ENCODE measurements around the gene HAGHL.
A peak's percentile ranks its signal among the peaks of the same experiment; 100 is the strongest.

HAGHL gene, protein sequence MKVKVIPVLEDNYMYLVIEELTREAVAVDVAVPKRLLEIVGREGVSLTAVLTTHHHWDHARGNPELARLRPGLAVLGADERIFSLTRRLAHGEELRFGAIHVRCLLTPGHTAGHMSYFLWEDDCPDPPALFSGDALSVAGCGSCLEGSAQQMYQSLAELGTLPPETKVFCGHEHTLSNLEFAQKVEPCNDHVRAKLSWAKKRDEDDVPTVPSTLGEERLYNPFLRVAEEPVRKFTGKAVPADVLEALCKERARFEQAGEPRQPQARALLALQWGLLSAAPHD

DNA sequence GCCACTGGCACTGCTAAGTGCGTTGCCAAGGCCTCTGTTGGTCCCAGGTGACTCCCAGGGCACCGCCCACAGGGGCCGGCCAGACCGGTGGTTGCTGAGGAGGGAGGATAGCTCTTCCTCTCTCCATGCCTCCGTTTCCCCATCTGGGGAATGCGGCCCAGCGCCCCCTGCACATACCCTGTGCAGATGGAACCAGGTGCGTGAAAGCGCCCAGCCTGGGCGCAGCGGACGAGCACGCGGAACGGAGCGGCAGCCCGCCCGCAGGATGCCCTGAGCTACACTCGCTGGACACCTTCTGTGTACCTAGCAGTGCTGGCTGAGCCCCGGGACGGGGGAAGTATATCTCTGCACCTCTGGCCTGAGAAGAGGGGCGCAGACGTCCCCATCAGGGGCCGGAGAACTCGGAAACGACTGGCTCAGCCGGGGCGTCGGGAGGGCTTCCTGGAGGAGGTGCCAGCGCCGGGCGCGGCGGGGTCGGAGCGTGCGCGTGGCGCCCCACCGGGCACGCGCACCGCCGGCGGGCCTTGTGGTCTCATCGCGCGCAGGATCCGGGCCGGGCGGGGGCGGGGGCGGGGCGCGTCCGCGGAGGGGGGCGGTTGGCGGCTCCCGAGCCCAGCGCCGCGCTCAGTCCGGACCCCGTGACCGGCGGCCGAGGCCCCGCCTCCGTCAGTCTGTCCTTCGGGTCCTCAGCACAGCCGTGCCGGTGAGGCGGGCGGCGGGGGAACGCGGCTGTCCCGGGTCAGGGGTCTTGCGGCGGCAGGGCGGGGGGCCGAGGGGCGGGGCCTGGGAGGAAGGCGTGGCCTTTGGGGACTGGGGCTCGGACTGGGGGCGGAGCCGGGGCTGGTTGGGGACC is at the start of gene HAGHL, which contains the start of gene CCDC78:
Gene HAGHL (plus strand): TSS at position 669 of the 853 bp plus-strand sequence. CDS start 404 bp downstream, outside the sequence.
Gene CCDC78 (minus strand): TSS at position 6 of the 853 bp plus-strand sequence. CDS start 76 bp downstream, outside the sequence.
- peak; percentile 63 for DNase-seq

DNA sequence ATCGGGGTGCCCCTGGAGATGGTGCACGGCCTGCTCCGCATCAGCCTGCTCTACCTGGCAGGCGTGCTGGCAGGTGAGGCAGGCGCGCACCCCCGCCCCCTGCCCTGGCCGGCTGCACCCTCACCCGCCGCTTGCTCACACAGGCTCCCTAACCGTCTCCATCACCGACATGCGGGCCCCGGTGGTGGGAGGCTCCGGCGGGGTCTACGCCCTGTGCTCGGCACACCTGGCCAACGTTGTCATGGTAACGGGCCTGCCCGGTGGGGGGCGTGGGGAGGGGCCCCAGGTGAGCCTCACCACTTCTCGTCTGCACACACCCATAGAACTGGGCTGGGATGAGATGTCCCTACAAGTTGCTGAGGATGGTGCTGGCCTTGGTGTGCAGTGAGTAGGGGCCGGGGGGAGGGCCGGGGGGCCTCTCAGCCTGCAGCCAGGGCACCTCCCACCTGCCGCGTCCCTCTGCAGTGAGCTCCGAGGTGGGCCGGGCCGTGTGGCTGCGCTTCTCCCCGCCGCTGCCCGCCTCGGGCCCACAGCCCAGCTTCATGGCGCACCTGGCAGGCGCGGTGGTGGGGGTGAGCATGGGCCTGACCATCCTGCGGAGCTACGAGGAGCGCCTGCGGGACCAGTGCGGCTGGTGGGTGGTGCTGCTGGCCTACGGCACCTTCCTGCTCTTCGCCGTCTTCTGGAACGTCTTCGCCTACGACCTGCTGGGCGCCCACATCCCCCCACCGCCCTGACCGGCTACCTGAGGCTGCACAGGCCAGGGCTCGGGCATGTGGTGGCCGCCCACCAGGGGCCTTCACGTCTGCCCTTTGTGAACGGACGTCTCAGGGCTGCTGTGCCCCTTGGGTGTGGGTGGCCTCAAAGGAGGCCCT is 49.4 kb upstream of the HAGHL start:
- DNase-seq: no peak

DNA sequence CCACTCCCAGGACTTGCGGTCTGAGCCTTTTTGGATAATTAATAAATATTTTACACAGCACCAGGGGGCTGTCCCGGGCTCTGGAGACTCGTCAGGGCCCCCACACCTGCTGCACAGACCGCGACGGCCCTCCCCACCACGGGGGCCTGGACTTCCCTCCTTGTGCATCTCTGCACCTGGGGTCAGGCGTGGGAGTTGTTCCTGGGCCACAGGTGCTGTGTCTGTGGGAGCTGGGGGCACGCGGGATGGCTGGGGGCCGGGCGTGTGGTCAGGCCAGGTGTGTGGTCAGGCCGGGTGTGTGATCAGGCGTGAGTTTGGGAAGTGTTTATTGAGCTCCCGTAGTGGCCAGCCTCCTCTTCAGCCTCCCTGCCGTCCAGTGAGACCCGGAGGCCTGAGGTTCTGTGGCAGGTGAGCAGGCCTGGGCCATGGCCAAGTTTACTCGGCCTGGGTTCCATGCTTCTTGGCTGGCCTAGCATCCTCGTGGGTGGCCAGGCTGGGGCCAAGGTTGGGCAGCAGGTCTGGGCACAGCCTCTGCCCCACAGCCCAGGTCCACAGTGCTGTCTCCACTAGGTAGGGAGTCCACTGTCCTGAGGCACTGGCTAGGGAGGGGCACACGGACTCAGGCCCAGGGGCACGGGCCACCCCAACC is 48.6 kb upstream of the HAGHL start:
- no peak for DNase-seq

DNA sequence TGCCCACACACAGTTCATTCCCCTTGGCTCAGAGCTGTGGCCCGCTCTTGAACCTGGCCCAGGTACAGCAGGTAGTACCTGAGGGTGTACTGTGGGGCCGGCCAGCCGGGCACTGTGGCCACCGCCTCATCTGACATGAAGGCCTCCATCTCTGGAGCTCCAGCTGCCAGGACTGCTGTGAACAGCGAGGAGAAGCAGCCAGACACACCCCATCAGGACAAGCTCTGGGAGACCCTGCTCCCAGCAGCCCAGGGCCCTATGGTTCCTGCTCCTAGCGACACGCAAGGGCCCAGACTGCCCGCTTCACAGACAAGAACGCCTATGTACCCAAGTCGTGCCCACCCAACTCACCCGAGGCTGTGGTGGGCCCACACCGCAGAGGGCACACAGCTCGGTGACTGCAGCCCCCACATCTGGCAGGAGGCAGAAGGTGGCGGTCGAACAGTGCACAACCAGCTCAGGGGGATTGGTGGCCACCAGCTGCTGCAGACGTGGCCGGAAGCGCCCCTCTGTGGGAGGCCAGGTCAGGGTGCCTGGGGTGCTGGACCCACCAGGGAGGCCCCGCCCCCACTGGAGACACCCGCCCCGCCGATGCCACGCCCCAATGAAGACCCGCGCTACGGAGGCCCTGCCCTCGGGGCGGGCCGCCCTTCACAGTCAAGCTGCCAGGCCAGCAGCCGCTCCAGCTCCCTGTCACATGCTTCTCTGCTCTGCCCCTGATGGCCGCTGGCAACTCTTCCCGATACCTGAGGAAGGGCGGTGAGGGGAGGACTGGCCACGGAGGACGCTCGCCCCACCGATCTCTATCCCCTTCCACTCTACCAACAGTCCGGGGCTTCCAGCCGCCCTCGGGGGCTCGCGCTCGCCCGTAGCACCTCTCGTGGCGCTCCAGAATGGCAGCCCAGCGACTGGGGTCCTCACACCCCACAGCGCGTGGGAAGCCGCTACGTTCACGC is 47.8 kb upstream of the HAGHL start:
- DNase-seq: peak; percentile 85

DNA sequence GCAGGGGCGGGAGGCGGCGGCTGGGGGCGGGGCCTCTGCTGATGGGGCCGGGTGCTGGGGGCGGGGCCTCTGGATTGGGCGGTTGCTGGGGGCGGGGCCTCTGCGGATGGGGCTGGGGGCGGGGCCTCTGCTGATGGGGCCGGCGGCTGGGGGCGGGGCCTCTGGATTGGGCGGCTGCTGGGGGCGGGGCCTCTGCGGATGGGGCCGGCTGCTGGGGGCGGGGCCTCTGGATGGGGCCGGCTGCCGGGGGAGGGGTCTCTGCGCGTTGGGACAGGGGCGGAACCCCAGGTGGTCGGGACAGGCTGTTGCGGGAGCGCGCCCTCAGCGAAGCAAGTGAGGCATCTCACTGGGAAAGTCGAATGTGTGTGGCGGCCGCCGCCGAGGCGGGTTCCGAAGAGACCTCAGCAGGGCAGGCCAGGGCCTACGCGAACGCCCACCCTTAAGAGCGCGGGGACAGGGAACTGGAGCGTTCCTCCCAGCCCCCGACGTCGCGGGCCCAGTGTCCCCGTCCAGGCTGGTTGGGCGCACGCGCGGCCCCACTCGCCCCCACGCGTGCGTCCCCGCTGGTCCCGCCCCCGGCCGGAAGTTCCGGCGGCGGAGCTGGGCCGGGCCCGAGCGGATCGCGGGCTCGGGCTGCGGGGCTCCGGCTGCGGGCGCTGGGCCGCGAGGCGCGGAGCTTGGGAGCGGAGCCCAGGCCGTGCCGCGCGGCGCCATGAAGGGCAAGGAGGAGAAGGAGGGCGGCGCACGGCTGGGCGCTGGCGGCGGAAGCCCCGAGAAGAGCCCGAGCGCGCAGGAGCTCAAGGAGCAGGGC is 46.9 kb upstream of the HAGHL start, which contains the start of gene STUB1:
Gene STUB1 (plus strand): TSS at position 597 of the 811 bp plus-strand sequence. CDS start 116 bp downstream, at position 713.
- DNase-seq: peak; percentile 94

DNA sequence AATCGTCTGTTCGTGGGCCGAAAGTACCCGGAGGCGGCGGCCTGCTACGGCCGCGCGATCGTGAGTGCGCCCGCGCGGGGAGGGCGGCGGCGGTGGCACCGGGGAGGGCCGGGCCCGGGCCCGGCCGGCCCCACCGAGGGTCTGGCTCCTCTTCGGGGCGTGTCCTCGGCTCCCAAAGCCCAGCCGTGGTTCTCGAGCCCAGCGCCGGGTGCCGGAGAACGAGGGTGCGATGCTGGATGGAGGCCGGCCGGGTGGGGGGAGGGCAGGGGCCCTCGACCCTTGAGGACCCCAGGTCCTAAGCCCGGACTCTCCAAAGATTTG is 46.3 kb upstream of the HAGHL start:
- no peak for DNase-seq

DNA sequence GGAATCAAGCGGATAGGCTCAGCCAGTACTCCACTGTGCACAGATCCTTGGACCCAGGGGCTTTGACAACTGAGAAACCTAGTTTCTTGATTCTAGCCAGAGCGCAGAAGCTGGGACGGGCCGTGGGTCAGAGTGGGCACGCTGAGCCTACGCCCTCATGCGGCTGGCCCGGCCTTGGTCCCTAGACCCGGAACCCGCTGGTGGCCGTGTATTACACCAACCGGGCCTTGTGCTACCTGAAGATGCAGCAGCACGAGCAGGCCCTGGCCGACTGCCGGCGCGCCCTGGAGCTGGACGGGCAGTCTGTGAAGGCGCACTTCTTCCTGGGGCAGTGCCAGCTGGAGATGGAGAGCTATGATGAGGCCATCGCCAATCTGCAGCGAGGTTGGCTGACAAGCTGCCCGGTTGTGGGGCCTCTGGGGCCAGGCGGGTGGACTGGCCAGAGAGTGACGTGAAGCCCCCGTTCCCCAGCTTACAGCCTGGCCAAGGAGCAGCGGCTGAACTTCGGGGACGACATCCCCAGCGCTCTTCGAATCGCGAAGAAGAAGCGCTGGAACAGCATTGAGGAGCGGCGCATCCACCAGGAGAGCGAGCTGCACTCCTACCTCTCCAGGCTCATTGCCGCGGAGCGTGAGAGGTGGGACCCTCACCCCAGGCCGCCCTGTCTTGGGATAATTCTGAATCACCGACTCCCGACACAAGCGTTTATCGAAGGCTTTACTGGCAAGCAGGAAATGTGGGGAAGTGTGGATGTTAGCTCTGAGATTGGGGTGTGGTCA is 45.8 kb upstream of the HAGHL start:
- DNase-seq: no peak

DNA sequence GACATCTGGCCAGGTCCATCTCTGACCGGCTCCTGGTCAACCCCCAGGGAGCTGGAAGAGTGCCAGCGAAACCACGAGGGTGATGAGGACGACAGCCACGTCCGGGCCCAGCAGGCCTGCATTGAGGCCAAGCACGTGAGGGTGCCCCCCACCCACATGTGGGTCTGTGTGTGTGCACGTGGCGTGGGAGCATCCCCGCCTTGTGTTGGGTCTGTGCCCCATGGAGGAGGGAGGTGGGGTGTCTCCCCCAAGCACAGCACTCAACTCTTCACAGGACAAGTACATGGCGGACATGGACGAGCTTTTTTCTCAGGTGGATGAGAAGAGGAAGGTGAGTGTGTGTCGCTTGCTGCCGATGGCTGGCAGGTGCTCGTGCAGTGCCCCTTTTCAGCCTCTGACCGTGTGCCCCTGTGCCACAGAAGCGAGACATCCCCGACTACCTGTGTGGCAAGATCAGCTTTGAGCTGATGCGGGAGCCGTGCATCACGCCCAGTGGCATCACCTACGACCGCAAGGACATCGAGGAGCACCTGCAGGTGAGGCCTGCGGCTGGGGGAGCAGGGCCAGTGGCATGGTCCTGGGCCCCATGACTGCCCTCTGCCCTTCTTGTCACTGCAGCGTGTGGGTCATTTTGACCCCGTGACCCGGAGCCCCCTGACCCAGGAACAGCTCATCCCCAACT is 45.0 kb upstream of the HAGHL start:
- DNase-seq: no peak

DNA sequence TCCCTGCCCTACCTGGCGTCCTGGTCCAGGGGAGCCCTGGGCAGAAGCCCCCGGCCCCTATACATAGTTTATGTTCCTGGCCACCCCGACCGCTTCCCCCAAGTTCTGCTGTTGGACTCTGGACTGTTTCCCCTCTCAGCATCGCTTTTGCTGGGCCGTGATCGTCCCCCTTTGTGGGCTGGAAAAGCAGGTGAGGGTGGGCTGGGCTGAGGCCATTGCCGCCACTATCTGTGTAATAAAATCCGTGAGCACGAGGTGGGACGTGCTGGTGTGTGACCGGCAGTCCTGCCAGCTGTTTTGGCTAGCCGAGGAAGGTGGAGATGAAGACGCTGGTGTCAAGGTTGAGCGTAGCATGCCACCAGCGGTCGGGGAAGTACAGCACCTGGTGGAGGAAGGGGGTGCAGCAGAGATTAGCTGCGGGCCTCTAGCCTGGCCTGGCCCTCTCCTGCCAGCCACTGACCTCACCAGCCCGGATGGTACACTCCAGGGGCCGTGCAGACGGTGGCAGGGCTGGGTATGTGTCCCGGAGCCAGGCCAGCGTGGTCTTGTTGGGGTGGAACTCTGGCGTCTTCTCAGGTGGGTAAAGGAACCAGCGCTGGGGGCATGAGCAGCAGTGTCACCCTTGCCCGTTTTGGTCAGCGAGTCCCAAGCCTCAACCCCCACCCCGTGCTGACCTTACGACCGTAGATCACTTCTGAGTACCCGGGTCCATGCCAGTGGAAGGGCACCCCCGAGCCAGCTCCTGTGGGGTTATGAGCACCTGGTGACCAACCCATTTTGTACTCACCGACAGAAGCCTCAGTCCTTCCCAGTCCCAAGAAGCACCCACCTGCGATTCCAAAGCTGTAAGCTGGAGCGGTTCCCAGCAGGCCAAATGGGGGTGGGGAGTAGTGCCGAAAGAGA is 44.2 kb upstream of the HAGHL start:
- no peak for DNase-seq

DNA sequence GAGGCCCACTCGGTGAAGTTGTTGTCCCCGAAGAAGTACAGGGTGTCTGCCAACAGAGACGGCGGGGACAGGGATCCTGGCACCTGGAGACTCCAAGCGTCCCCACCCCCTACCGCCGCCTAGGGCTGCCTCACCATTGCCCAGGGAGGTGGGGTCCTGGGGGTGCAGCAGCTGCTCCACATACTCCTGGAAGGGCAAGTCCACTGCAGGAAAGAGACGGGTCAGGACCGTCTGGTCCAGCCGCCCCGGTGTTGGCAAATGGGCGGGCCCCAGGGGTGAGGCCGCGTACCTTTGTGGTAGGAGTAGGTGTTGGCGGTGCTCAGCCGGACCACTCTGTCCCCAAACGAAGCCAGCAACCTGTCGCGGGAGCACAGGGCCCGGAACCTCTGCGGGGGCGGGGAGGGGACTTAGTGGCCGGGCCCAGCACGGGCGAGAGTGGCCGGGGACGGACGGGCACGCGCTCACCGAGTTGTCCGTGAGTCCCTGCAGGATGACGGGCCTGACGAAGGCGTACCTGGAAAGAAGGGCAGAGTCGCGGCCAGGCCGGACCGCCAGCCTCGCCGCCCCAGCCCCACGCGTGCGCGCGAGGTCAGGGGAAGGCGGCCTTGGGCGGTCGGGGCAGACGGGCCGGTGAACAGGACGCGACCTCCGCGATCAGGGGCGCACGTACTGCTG is 43.4 kb upstream of the HAGHL start:
- no peak for DNase-seq

DNA sequence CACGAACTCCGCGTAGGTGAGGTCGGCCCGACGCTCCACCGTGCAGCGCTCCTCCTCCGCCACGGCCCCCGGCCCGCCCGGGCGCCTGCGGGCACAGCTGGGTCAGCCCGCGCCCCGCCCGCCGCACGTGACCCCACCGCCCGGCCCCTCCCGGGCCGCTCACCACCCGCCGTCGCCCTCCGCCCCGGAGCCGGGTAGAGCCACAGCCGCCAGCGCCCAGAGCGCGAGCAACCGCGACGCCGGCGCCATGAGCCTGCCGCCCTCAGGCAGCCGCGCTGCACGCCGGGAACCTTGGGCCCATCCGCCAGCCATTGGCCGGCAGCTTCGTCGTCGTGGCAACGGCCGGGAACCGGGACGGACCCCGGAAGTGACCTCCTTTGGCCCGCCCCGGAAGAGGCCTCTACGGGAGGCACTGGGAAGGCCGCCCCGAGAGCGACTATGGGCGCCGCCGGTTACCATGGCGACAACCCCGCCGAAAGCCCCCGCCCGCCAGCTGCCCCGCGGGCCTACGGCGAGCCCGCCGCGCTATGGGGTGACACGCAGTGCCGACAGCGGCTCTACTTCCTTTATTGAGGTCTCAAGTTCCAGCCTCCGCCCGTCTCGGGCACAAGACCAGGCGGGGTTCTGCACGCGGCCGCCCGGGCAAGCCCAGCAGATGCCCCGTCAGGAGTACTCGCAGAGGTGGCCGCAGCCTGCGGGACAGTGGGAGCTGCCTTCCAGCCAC is 42.7 kb upstream of the HAGHL start, which contains the start of gene JMJD8:
Gene JMJD8 (minus strand): TSS at position 264 of the 724 bp plus-strand sequence. CDS start 15 bp downstream, at position 249.
- peak; percentile 98 for DNase-seq

DNA sequence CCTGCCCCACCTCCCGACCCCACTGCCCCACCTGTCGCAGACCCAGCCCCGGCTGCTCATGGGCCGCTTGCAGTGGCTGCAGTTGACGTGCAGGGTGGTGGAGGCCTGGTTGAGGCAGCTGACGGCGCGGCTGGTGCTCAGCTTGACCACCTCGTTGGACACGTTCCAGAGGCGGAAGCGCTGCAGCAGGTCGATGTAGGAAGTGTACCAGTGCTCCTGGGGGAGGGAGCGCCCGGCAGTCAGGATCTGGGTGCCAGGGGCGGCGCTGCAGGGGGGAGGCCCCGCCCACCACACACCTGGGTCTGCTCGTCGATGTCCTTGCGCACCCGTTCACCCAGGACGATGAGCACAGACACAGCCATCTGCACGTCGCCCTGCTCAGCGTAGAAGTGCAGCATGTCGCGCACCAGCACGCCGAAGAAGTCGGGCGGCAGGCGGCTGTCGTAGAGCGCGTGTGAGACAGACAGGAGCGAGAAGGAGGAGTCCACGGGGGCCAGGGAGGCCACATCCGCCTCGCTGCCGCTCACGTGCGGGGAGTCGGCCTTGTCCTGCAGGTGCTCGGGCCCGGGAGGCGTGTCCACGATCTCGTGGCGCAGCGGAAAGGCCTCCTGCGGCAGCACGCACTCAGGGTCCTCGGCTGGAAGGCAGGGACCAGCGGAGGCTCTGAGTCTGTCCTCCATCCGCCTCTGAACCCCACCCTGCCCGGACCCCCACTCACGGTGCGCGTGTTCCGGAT is 41.8 kb upstream of the HAGHL start:
- no peak for DNase-seq

DNA sequence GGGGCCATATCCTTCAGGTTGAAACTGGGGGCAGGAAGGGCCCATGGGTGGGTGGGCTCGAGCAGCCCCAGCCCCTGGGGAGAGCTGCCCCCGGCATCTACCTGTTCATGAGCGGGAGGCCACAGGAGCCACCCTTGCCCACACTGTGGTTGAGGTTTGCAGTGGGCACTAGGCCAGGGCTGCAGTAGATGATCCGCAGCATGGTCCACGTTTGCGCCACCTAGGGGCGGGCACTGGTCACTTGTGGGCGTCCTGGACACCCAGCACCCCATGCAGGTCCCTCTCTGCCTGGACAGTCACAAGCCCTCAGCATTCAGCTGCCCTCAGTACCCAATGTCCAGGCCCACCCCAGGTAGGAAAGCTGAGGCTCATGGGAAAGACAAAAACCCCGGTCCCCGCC is 40.9 kb upstream of the HAGHL start:
- DNase-seq: no peak

DNA sequence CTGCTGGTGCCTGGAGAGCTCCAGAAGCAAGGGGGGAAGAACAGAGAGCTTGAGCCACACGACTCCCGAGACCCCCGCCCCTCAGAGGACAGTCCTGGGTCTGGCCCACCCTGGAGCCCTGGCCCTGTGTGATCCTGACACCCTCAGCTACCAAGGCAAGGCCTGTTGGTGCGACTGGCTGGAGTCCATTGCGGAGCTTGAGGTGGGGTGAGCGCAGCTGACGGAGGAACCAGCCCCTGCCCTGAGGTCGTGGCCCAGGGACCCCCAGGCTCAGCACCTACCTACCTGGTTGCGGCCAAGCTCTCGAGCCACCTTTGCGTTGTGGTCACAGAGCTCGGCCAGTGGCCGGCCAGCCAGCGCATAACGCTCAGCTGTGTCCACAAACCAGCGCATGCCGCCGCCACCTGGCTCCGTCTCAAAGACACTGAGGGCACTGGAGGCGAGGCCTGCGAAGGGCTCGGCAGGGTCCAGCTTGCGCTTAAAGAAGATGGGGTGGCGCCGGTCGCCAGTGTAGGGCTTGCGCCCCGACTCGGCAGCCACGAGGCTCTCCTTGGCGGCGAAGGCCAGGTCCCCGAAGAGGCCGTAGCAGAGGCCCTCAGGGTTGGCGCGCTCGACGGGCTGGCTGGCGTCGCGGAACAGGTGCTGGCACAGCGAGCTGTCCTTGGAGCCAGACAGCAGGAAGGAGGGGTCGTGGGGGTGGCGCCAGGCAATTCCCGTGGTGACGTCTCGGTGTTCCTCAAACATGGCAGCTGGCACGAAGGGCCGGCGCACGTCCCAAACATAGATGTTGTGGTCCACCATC is 40.2 kb upstream of the HAGHL start:
- no peak for DNase-seq

DNA sequence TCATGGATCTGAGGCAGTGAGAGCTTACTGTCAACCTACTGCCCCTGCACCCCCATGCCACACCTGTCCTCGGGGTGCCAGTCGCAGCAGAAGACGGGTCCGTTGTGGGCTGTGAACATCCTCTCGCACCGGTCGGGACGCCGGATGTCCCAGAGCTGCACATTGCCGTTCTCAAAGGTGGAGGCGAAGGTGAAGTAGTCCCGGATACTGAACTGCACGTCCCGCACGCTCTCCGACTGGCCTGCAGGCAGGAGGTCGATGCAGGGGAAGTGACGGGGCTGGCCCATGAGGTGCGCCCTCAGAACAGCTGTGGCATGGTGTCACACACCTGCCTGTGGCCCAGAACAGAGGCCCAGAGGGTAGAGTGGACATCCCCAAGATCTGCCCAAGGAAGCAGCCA is 39.4 kb upstream of the HAGHL start:
- no peak for DNase-seq

Data from right hindlimb (tissue), 1 donor.